Measurements from ENCODE around the gene WBP2.

Gene WBP2

GRCh38 chr17:75843577-75844529 is 11.3 kb downstream of the WBP2 start, which contains the start of gene UNC13D:
Gene UNC13D, minus strand, starts transcription at chr17:75844404. Its CDS starts 67 bp downstream, at chr17:75844337.
- peak; percentile 54 for DNase-seq

DNA sequence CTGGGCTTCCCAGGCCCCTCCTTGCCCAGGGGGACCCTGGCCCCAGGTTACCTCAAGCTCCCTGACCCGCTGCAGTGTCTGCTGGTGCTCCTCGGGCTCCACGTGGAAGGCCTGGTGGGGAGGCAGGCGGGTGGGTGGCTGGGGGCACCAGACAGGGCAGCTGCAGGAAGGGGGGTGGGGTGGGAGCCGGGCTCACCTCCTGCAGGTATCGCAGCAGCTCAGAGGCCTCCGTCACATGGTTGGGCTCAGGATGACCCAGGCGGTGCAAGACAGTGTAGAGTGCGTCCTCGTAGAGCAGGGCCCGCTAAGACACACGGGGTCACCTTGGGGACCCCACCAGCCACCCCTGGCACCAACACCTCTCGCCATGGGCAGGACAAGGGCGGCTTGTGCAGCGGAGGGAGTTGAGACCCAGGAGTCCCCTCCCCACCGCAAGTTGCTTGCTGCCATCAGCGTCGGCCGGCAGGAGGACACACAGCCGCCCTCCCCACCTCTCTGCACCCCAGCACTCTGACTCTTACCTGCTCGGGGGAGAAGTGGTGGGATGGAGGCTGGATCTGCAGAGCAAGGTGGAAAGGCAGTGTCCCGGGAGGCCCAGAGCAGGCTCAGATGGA is 12.1 kb downstream of the WBP2 start:
- DNase-seq, result no peak

DNA sequence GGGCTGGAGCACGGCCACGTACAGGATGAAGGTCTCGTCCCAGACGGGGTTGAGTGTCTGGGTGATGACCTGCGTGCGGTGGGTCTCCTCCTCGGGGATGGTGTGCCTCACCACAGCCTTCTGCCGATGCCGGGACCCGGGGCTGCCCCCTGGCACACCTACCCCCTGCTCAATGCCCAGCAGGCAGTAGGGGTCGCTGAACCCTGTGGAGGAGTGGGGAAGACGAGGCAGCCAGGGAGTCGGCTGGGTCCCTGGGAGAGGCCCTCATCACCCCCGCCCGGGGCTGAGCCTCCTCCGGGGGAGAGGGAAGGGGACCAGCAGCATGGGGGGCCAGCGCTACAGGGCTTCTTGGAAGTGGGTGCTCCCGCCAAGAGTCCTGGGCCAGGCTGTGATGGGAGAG is 12.7 kb downstream of the WBP2 start:
- no peak for DNase-seq

DNA sequence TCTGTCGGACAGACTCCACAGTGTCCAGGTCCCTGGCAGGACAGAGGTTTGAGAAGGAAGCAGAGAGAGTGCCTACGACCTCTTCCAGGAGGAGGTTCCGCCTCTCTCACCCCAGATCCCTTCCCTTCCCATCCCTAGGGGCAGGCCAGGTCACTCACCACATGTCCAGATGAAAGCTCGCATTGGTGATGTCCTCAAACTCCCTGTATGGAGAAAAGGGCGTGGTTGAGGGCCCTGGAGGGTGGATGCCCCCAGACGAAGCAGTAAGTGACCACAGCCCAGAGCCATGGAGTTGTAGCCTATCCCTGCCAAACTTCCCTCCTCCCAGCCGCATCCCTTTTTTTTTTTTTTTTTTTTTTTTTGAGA is 14.4 kb downstream of the WBP2 start:
- no peak for DNase-seq

DNA sequence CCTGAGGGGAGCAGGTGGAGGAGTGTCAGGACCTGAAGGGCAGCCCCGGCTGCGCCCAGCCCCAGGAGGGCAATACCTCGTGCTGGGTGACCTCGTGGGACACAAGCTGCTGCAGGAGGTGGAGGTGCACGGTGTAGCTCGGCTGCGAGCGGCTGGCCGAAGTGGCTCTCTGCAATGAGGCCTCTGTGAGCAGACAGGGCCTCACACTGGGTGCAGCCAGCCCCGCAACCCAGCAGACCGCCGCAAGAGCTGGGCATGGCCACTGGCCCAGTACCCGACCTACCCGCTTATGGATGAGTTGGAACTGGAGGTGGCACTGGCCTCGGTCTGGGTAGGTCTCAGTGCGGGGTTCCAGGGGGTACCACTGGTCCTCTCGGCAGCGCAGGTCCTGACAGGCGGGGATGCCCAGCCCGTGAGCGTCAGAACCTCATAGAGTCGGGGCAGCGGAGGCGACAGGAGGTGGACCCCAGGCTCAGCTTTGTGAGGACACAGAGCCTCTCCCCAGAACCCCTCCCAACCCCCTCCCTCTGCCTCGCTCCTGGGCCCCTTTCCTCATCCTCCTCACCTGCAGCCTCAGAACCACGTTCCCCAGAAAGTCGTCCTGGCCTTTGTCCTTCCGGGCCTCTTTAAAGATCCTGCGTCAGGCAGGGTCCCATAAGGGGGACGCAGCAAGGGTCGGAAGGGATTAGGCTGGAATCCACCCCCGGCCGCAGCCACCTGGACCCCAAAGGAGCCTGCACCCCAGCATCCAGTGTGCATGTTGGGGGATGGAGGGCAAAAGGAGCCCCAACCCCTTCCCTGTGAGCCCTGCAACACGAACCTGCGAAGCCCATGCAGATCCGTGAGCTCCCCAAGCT is 15.0 kb downstream of the WBP2 start:
- DNase-seq, result no peak

DNA sequence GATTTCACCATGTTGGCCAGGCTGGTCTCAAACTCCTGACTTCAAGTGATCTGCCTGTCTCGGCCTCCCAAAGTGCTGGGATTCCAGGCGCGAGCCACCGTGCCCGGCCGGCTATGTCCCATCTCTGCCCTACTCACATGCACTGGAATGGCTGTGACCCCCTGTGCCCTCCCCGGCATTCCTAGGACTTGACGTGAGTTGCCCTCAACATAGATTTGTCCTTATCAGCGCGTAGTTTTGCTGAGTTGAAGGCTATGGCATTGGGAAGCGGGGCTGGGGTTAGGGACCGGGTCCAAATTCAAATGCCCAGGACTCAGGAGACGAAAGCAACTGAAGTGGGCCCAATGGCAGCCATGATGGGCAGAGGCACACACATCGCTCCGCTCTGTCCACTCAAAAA is 16.7 kb downstream of the WBP2 start:
- no peak for DNase-seq

DNA sequence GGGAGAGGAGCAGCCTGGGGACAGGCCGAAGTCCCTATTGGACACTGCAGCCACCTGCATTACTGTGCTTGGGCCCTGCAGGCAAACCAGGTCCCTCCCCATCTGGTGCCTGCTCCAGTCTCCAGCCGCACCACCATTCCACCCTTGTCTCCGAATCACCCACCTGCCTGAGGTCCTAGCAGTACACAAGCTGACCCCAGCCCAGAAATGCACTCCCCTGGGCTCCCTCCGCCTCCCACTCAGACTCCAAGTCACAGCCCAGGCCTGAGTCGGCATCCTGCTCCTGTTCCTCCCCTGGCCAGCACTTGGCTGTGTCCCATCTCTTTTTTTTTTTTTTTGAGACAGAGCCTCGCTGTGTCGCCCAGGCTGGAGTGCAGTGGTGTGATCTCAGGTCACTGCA is 17.2 kb downstream of the WBP2 start:
- no peak for DNase-seq

GRCh38 chr17:75836605-75837004 is 18.5 kb downstream of the WBP2 start:
- DNase-seq, result no peak

GRCh38 chr17:75835654-75835987 is 19.5 kb downstream of the WBP2 start:
- no peak for DNase-seq

DNA sequence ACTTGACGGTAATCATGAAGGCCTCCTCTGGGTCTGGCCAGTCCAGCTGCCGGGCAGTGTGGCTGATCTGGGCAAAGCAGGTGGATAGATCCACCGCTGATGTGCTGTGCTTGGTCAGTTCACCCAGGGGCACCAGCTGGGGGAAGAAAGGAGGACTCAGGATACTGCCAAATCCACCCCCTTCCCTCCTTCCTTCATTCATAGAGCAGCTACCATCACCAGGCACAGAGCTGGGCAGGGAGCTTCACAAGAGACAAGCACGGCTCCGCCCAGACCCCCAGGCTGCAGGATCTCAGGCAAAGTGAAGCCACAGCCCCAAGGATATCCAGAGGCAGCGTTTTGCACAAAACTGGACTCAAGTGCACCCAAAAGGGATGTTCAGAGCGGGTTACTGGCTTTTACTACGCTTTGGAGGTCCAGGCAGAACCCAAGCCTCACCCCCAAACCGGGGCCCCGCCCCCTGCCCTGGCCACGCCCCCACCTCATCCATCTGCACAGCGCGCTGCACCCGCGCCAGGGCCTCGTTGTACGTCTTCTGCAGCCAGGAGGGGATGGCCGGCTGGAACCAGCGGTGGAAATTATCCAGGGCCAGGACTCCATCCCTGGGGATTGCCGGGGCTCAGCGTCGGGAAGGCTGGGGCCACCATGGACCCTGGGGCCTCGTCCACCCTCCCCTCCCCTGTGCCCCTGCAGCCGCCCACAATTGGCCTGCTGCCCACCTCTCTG is 20.0 kb downstream of the WBP2 start:
- DNase-seq, result no peak

- DNase-seq, result no peak
Observed at GRCh38 chr17:75834279-75834920, 20.7 kb downstream of the WBP2 start.

- no peak for DNase-seq
Observed at GRCh38 chr17:75832652-75833400, 22.3 kb downstream of the WBP2 start.

- peak; percentile 49 for DNase-seq
Observed at GRCh38 chr17:75832164-75832651, 22.9 kb downstream of the WBP2 start.

GRCh38 chr17:75831032-75831571 is 24.0 kb downstream of the WBP2 start:
- no peak for DNase-seq

DNA sequence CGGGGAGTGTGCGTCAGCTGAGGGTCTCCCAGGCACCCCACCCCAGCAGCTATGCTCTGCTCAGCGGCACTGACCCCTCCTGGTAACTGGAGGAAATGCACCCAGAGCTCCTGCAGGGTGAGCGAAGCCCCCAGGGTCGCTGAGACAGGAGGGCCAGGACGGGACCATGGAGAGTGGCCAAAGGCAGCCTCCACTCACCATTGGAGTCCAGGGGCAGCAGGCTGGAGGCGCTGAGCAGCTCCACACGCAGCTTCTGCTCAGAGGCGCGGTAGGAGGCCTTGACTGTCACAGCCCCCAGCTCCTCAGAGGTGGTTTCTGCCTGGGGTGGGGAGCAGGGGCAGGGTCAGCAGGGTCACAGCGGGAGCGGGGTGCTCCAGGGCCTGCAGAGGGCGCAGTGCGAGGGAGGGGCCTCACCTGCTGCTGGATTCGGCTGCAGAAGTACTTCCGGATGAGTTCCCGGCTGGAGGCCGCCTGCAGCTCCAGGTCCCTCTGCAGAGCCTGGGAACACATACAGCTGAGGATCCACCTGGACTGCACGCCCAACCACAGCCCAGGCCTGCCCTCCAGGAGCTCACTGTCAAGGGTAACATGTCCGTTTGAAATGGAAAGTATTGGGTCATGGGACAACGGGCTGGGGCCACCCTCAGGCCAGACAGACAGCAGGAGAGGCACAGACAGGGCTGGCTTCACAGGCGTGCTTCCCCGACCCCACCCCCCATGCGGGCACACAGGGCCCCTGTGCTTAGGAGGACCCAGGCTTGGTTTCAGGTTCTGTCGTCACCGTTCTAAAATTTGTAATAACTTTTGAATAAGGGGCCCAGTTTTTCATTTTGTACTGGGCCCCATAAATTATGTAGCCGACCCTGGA is 24.7 kb downstream of the WBP2 start:
- DNase-seq, result peak; percentile 33

- no peak for DNase-seq
Observed at GRCh38 chr17:75829747-75830146, 25.4 kb downstream of the WBP2 start.

GRCh38 chr17:75828741-75829140 is 26.4 kb downstream of the WBP2 start:
- DNase-seq, result no peak

GRCh38 chr17:75828076-75828400 is 27.1 kb downstream of the WBP2 start:
- DNase-seq, result no peak

- DNase-seq, result peak; percentile 66
Observed at GRCh38 chr17:75827308-75828075, 27.6 kb downstream of the WBP2 start.
